Stimulated activated CD8-positive, alpha-beta memory T cell treated with anti-CD3 and anti-CD28 coated beads, Interleukin-12 subunit alpha, Interleukin-12 subunit beta, amount 100 ng/mL, for 24 hours (primary cell): ENCODE measurements around the gene ZNRF1.
"Not testable (repeated sequence)": the region's sequence is repeated elsewhere in the genome, so short reads cannot be mapped to it uniquely, and the experiment has no call there.

Experiments
- DNase-seq: peaks from one replicate; pipeline ENCODE4 v3.0.0-alpha.2; 2020; ENCODE audit errors: extremely low read depth

ZNRF1 gene

DNA sequence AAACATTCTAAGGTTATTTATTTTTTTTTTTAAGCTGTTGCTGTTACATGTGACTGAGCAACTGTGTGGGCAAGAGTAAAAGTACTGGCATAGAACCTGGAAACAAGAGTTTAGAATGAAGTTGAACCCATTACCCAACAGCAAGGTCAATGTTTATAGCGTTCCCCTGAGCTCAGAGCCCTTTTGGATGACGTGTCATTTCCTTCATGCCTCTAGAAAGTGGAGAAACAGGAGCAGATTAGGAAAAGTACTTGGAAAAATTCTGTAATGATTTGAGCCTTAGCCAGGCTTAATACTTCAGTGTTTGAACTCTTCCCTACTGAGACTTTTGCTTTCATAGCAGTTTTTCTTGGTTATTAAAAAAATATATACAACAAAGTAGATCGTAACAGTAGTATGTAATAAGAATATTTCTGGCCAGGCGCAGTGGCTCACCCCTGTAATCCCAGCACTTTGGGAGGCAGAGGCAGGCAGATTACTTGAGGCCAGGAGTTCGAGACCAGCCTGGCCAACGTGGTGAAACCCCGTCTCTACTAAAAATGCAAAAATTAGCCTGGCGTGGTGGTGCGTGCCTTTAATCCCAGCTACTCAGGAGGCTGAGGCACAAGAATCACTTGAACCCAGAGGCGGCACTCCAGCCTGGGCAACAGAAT is 27.5 kb downstream of the ZNRF1 start:
- DNase-seq = not testable (repeated sequence)

DNA sequence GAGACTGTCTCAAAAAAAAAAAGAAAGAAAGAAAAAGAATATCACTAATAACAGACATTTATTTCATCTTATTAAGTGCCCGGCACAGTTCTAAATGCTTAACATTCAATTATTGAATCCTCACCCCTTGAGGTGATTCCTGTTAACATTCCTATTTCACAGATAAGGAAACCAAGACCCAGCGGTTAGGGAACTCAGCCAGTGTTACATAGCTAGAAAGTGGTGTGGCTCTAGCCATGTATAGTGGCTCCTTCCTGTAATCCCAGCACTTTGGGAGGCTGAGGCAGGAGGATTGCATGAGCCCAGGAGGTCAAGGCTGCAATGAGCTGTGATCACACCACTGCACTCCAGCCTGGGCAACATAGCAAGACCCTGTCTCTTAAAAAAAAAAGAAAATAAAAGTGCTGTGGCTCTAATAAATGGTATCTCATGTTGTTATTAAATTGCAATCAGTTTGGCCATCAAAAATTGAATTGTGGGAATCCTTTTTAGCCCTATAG is 28.1 kb downstream of the ZNRF1 start:
- no peak for DNase-seq

DNA sequence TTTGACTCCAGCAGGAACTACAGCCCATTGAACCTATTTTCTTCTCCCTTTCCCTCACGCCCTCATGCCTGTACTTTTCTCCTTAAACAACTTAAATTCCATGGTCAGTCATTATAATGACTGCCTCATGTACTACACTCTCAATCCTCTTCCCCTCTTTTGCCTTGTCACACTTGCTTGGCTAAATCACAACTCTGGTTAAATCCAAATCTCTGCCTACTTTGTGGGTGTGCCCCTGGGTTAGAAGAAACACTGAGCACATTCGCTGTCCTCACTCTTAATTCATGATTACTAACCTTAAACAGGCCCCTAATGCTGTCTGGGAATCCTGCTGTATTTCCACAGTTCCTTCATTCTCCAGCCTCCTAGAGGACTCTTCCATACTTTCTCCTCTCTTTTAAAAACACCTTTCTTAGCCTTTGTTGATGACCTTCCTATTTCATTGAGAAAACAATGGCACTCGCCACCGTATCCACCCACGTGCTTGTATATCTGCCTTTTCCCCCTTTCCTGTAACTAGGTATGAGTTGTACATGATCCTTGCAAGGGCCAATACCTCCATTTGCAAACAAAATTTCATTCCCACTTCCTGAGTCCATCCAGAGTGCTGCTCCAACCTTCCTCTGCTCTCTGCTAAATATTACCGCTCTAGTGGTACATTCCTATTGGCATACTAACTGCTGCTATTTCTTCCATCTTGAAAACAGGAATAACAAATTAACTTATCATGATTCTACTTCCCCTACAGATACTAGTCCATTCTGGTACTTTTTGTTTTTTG is 28.9 kb downstream of the ZNRF1 start:
- no peak for DNase-seq

DNA sequence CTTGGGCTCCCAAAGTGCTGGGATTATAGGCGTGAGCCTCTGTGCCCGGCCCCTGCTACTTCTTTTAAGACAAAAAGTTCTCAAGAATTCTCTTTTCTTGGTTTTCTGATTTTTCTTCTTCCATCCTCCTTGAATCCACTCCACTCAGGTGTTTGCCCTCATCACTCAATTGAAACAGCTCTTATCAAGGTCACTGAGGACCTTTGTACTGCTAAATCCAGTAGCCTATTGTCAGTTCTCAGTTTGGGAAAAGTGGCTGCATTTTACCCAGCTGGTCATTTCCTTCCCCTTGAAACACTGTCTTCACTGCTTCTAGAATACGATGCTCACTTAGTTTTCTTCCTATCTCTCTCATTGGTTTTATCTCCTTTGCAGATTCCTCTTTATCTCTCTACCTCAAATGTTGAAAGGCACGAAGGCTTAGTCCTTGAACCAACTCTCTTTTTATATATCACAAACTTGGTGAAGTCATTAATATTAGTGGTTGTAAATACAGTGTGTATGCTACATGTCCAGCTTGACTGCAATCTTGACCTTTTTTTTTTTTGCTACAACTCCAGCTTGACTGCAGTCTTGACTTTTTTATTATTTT is 29.8 kb downstream of the ZNRF1 start:
- DNase-seq = no peak

DNA sequence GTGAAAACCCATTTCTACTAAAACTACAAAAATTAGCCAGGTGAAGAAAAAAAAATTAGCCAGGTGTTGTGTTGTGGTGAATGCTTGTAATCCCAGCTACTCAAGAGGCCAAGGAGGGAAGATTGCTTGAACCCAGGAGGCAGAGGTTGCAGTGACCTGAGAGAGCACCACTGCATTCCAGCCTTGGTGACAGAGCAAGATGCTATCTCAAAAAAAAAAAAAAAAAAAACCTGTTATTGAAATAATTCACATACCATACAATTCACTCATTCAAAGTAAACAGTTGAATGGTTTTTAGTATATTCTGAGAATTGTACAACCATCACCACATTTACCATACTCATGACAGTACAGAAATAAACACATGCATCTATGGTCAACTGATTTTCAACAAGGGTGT is 31.0 kb downstream of the ZNRF1 start:
- no peak for DNase-seq

DNA sequence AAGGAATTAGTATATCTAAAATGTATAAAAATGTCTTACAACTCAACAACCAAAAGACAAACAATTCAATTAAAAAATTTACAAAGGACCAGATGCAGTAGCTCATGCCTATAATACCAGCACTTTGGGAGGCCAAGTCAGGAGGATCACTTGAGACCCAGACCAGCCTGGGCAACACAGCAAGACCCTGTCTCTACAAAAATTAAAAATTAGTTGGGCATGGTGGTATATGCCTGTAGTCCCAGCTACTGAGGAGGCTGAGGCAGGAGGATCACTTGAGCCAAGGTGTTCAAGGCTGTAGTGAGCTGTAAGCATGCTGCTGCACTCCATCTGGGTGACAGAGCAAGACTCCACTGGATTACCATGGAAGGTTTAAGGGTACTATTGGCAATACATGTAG is 33.8 kb downstream of the ZNRF1 start:
- no peak for DNase-seq

DNA sequence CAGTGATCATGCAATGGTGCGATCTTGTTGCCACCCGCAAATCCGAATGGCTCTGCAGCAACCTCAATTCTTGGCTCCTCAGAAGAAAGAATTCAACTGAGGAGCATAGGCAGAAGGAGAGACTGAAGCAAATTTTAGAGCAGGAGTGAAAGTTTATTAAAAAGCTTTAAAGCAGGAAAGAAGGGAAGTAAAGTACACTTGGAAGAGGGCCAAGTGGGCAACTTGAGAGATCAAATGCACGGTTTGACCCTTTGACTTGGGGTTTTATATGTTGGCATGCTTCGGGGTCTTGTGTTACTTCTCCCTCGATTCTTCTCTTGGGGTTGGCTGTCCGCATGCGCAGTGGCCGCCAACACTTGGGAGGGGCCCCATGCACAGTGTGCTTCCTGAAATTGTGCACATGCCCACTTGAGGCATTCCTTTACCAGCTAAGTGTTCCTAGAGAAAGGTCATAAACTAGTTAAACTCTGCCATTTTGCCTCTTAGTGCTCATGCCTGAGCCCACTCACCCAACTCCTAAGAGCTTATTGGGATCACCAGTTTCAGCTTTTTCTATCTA is 36.7 kb downstream of the ZNRF1 start:
- DNase-seq = no peak

DNA sequence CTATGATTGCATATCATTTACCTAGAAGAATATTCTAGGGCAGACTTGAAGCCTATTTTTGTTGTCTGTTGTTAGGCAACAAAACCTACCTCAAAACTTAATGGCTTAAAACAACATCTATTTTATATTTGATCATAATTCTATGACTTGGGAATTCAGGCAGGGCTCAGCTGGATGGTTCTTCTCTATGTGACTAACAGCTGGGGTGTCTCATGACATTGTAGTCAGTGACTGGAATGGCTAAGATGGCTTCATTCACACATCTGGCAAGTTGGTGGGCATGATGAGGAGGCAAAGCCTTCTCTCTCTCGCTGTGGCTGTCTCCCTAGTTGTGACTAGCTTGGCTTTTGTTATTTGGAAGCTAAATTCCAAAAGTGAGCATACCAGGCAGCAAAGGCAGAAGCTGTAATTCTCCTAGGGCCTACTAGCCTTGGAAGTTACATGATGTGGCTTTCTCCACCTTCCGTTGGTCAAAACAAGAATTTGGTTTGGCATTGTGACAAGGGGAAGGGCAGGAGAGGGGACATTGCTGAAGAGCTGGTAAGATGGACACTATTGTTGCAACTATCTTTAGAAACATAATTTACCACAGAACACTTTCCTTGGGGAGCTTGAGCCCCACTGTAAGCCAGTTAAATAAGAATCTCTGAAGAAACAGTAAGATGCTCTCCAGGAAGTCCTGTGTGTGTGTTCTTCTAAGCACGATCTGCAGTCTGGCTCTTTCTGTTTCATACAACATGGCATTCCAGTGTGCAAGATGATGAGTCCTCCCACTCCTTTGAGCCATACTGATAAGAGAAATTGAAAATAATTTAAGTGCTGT is 39.4 kb downstream of the ZNRF1 start:
- no peak for DNase-seq

DNA sequence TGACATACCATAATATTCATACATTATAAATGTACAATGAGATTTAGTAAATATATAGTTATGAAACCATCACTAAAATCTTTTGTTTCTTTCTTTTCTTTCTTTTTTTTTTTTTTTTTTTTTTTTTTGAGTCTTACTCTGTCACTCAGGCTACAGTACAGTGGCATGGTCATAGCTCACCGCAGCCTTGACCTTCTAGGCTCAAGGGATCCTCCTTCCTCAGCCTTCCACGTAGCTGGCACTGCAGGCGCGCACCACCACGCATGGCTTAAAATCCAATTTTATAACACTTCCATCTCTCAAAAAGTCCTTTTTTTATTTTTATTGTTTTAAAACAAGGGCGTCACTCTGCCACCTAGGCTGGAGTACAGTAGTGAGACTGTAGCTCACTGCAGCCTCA is 41.1 kb downstream of the ZNRF1 start:
- DNase-seq = no peak

DNA sequence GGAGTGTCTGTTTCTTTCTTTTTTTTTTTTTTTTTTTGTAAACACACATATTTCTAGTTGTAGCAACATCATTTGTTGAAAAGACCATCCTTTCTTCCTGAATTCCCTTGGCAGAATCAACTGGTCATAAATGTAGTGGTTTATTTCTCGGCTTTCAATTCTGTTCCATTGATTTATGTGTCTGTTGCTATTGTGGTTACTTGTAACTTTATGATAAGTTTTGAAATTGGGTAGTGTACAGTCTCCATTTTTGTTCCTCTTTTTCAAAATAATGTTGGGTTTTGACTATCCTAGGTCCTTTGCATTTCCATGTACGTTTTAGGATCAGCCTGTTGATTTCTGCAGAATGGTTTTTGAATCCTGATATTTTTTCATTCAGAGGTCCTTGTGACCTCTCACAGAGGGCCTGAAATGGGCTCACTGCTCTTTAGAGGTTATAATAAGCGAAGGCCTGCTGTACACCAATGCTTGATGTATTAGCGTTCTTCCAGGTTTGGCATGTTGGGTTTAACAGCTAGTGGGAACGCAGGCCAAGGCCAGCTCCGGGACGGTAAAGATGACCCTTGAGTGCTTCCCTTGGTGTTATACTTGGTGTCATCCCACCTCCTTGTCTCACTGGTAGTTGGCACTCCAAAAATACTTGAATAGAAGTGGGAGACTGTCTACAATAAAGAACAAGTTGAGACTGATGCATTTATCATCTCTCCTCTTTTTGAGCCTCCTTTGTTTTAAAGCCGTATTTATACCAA is 43.8 kb downstream of the ZNRF1 start:
- DNase-seq = no peak

DNA sequence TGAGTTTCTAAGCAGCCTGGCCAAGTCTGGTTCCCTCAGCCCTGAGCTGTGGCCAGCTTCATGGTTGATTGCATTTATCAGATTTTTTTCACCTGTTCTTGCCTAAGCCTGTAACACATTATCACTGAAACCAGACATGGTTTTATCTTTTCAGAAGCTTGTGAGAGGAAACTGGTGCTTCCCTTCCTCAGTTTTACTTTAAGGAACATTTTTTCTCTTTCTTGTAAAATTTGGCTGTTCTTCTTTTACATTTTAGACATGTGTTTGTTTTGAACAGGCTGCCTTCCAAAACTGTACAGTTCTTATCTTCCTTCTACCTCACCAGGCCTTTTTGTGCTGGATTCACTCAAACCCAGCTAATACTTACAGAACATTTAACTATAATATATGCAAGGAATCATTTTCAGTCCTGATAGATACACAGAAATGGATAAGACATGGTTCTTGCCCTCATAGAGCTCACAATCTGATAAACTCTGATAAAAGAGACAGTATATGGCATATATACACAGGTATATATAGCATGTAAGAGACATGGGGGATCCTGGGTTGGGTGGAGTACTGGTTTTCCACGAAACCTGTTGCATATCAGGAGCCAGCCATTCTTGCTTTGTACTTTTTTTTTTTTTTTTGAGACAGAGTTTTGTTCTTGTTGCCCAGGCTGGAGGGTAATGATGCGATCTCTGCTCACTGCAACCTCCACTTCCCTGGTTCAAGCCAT is 44.5 kb downstream of the ZNRF1 start:
- no peak for DNase-seq

DNA sequence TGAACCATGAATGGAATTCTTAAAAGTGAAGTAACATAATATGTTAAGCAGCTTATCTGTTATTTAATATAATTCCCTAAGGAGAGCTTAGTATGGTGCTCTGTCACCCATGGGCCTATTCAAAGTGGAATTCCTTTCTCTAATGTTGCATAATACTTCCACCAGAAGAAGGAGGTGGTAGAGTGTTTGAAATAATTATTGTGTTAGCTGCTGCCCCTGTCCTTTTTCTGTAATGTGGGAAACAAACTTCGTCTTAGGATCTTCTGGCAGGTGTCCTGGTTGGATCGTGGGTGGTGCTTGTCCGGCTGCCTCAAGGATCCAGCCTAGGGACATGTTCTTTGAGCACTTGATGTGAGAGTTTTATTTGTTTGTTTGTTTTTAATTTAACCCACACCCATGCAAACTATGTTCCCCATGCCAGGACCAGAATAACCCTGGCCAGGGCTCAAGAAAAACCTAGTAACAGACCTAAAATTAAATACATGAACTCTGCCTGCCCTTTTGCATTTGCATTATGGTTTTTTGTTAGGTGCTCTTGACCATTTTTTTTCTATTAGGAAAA is 46.1 kb downstream of the ZNRF1 start:
- no peak for DNase-seq

DNA sequence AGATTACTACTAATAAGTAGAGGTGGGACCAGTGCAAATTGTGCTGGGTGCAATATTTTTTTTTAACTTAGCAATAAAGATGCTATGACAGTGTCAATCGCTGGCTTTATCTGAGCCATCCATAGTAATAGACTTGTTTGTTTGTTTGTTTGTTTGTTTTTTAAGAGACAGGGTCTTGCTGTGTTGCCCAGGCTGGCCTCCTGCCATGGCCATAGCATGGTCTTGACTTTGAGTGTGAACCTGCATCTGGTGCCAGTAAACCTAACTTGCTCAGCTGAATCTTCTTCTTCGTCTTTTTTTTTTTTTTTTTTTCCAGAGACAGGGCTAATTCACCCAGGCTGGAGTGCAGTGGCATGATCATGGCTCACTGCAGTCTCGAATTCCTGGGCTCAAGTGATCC is 46.6 kb downstream of the ZNRF1 start:
- DNase-seq = no peak

DNA sequence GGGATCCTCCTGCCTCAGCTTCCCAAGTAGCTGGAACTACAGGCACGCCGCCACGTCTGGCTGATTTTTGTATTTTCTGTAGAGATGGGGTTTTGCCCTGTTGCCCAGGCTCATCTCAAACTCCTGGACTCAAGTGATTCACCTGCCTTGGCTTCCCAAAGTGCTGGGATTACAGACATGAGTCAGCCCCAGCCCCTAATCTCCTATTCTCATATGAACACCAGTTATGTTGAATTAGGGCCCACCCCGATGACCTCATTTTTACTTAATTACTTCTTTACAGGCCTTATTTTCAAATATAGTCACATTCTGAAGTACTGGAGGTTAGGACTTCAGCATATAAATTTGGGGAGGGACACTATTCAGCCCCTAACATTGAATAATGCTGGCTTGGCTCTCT is 49.2 kb downstream of the ZNRF1 start:
- DNase-seq = no peak

DNA sequence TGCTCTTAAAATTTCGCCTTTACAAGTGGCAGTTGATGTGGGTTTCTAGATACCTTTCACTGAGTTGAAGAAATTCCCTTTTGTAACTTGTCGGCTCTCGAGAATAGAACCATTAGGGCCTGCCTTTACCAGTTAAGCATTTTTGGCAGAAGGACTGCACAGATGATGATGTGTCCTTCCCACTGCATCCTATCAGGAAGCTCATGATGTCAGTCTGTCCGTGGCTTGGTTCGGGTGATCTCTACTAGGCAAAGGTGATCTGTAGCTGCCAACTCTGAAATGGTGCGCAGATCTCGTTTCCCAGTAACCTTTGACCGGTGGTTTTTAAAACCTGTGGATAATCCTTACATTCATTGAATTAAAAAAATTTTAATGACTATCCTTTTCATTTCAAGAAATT is 49.7 kb downstream of the ZNRF1 start:
- no peak for DNase-seq

DNA sequence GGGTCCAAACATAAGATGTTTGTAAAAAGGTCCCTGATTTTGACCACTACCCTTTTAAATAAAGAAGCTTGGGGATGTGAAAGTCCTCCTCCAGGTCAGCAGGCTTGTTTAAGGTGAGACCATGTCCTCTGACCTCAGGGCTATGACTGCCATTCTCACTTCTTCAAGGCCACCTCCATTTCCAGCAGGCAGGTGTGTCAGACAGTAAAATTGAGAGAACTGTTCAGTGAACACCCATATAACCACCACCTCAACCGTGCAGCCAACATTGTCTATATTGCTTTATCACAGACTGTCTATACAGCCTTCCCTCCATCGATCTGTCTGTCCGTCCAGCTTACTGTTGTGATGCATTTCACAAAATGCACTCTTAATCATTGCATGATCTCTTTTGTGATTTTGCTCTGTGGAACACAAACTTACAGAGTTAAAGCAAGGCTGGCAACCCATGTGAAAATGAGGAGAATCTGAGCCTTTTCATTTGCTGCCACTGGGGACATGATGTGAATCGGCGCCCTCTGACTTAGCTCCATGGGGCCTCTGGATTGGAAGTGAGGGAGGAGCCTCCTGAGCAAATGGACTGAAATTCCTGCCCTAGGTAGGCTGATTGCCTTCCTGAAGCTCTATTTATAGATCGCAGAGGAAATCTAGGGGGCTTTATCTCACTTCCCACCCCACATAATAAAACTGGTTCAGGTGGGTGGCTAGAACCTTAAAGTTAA is 53.8 kb downstream of the ZNRF1 start:
- no peak for DNase-seq

DNA sequence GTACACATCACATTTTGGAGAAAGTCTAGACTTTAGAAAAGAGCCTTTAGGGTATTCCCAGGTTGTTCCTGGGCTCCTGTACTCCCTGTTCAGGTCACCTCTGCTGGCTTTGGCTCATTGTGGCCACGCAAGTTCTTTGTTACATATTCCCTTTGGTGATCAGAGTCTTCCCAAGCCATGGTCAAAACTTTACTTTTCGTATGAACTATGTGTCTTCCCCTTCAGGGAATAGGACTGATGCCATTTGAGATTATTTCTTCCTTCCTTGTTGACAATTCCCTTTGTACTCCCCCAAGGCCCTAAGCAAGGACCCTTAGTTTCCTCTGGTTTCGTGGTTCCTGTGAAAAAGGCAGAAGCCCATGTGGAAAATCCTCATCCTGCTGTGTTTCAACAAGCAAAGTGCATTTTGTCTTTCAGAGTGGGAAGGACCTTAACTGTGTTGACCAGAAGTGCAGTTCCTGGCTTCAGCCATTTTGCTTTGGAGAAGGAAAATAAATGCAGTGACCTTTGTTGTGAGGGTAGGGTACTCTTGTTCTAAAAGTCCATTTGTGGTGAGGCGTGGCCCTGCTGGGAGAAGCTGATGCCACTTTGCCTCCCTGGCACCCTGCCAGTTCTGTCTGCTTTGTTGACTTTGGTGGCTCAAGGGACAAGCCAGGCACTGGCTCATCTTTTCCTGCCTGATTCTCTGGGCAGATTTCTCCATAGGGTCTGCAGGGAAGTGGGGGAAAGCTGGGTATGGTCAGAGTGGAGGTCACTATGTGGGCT is 55.1 kb downstream of the ZNRF1 start:
- no peak for DNase-seq

DNA sequence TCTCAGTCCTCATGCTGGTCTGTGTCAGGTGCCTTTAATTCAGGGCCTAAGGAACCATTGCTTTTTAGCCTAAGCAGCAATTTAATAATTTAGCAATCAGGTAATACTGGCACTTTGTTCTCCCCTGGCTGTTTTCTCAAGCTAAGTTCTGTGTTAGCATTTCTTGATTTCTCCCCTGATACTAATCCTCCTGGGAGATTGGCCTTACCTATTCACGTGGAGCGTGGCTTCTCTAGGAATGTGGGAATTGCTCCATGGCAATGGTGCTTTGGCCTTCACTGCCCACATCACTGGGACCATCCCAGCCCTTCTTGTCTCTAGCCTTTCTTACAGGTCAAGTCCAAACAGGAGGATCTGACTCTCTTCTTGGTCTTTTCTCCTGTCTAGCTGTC is 55.7 kb downstream of the ZNRF1 start:
- DNase-seq = no peak

DNA sequence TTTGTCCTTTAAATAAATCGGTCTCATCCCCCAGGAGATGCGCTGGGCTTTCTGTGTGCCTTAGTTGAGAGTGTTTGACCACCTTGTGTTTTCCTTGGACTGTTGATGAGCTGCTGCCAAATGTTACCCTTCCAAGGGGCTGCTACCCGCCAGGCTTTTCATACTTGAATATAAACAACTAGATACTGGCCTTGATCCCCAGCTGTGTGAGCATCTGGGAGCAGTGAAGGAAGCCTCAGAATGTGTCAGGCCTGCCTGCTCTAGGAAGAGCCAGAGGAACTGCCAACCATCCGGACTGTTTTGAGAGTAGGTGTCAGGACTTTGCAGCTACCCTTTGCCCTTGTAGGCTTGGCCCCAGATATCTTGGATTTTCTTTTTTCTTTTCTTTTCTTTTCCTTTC is 60.0 kb downstream of the ZNRF1 start:
- no peak for DNase-seq
